Gastrocnemius medialis (tissue), 4 donors: ENCODE data around the gene GRM8.

Experiments
- POLR2A ChIP-seq, 2 donors: fragments of 450-650 bp; IDR thresholded peaks; one replicate each; pipeline ENCODE4 v1.6.1; 2017; ENCODE audit warnings: antibody characterized with exemption in 2 of 2, mild to moderate bottlenecking in 2 of 2, moderate library complexity in 2 of 2
- TF ChIP-seq, protein P1 (sequence below), 5 experiments: fragments of 450-650 bp in 3 of 5; fragments of 200-600 bp in 2 of 5; sonication (generic) in 2 of 5; IDR thresholded peaks in 4 of 5; conservative IDR thresholded peaks in 1 of 5; 1 replicate in 4 of 5; 2 replicates in 1 of 5; pipeline ENCODE4 v1.5.1; 2016 to 2019; ENCODE audit warnings: antibody characterized with exemption in 5 of 5, mild to moderate bottlenecking in 3 of 5, moderate library complexity in 3 of 5

DNA sequence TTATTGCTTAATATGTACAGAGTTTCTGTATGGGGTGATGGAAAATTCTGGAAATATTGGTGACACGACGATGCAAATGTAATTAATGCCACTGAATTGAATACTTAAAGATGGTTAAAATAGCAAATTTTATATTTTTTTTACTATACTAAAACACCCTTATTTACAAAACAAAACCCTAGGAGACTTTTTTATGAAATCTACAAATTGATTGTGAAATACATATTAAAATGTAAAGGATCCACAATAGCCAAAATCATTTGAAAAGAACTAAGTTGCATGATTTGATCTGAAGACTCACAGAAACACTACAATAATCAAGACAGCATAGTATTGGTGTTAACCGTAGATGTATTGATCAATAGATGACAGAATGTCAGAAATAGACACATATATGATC, 252.0 kb downstream of the GRM8 start:
- TF ChIP-seq, protein P1, sequence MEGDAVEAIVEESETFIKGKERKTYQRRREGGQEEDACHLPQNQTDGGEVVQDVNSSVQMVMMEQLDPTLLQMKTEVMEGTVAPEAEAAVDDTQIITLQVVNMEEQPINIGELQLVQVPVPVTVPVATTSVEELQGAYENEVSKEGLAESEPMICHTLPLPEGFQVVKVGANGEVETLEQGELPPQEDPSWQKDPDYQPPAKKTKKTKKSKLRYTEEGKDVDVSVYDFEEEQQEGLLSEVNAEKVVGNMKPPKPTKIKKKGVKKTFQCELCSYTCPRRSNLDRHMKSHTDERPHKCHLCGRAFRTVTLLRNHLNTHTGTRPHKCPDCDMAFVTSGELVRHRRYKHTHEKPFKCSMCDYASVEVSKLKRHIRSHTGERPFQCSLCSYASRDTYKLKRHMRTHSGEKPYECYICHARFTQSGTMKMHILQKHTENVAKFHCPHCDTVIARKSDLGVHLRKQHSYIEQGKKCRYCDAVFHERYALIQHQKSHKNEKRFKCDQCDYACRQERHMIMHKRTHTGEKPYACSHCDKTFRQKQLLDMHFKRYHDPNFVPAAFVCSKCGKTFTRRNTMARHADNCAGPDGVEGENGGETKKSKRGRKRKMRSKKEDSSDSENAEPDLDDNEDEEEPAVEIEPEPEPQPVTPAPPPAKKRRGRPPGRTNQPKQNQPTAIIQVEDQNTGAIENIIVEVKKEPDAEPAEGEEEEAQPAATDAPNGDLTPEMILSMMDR (IDR thresholded peaks at IDR 0.05 in 4 of 5, conservative IDR thresholded peaks at IDR 0.05 in 1 of 5): no peak
- no peak for TF ChIP-seq POLR2A (IDR thresholded peaks at IDR 0.05)
